Measurements from ENCODE around the gene DCTN4.

GRCh38 chr5:150786876-150787275, 28.1 kb upstream of the DCTN4 start:
- TF ChIP-seq SMC3 (IDR thresholded peaks at IDR 0.05) = no peak
- no peak for TF ChIP-seq POLR2A (IDR thresholded peaks at IDR 0.05; ENCODE audit: low read length)
- no peak for TF ChIP-seq CTCF (IDR thresholded peaks at IDR 0.05)
- no peak for TF ChIP-seq POLR2AphosphoS2 (conservative IDR thresholded peaks at IDR 0.05; ENCODE audit: low read length)
- no peak for TF ChIP-seq CBX8 (IDR thresholded peaks at IDR 0.05)
- TF ChIP-seq FOSB (CRISPR knock-in tag; IDR thresholded peaks at IDR 0.05) = no peak
- no peak for TF ChIP-seq KDM5A (IDR thresholded peaks at IDR 0.05)
- no peak for TF ChIP-seq TFCP2L1 (CRISPR knock-in tag; IDR thresholded peaks at IDR 0.05)
- TF ChIP-seq, protein P1, sequence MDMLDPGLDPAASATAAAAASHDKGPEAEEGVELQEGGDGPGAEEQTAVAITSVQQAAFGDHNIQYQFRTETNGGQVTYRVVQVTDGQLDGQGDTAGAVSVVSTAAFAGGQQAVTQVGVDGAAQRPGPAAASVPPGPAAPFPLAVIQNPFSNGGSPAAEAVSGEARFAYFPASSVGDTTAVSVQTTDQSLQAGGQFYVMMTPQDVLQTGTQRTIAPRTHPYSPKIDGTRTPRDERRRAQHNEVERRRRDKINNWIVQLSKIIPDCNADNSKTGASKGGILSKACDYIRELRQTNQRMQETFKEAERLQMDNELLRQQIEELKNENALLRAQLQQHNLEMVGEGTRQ (IDR thresholded peaks at IDR 0.05) = no peak
- no peak for TF ChIP-seq NFE2L2 (conservative IDR thresholded peaks at IDR 0.05; ENCODE audit: low read length)
